Panc1 (cell line): ENCODE measurements around the gene PRC1. TPM values are rescaled to one million over a fixed set of nuclear protein-coding genes. Genes with fewer than 3 reads are reported as not detected.

ENCODE experiments used
- ATAC-seq: fragments of 200-7000 bp; cut with Tn5 transposase; 2 replicates; pipeline ENCODE4 v1.9.1; 2020; ENCODE audit warnings: mild to moderate bottlenecking, moderate library complexity
- BruUV-seq: library from RNA; stranded (reverse); fragments of 400-500 nt; replicated peaks from 2 replicates; lab custom pipeline; 2021; lab: Mats Ljungman, UMichigan
- CTCF ChIA-PET: fragments of 300-600 bp; sonication (Branson Sonifier 250); formaldehyde crosslinking; loops from one replicate; lab custom pipeline; 2022; ENCODE audit warnings: antibody characterized with exemption; lab: Charles Lee
- POLR2A ChIA-PET: fragments of 300-600 bp; sonication (Branson Sonifier 250); formaldehyde crosslinking; loops from one replicate; lab custom pipeline; 2022; ENCODE audit warnings: antibody characterized with exemption; lab: Charles Lee
- DNase-seq: peaks from one replicate; pipeline ENCODE4 v3.0.0-alpha.2; 2010; ENCODE audit warnings: low read depth, low spot score
- H3K27ac ChIP-seq: 2 replicates; pipeline ENCODE4 v1.5.1; 2011; ENCODE audit warnings: mild to moderate bottlenecking, low read length, inconsistent platforms
- H3K27me3 ChIP-seq: fragments of 200-500 bp; sonication (Bioruptor generic); 2 replicates; pipeline ENCODE4 v1.6.0; 2014; ENCODE audit warnings: low read length, inconsistent platforms; ENCODE audit not compliant: control insufficient read depth, insufficient read depth
- H3K36me3 ChIP-seq: fragments of 200-500 bp; sonication (Bioruptor generic); 2 replicates; pipeline ENCODE4 v1.5.1; 2014; ENCODE audit warnings: inconsistent platforms, mild to moderate bottlenecking, low read length, moderate library complexity; ENCODE audit not compliant: control insufficient read depth, insufficient read depth
- H3K4me1 ChIP-seq: 2 replicates; pipeline ENCODE4 v1.5.1; 2011; ENCODE audit warnings: inconsistent platforms, mild to moderate bottlenecking, low read length, moderate library complexity; ENCODE audit not compliant: control insufficient read depth, insufficient read depth
- H3K4me3 ChIP-seq, 2 experiments: 2 replicates each; pipeline ENCODE4 v1.5.1; 2011 to 2012; ENCODE audit warnings: low read depth in 2 of 2, low read length in 2 of 2, mild to moderate bottlenecking in 2 of 2, inconsistent platforms in 1 of 2, moderate library complexity in 1 of 2
- H3K9me3 ChIP-seq: fragments of 200-500 bp; sonication (Bioruptor generic); 2 replicates; pipeline ENCODE4 v1.5.1; 2014; ENCODE audit warnings: low read depth, mild to moderate bottlenecking, inconsistent platforms, low read length, moderate library complexity; ENCODE audit not compliant: control insufficient read depth, insufficient read depth
- POLR2AphosphoS5 ChIP-seq: IDR thresholded peaks from 2 replicates; pipeline ENCODE4 v1.6.1; 2012; ENCODE audit warnings: mild to moderate bottlenecking, low read depth, low read length, moderate library complexity
- SIN3A ChIP-seq: IDR thresholded peaks from 2 replicates; pipeline ENCODE4 v1.6.1; 2012; ENCODE audit warnings: low read depth, mild to moderate bottlenecking, low read length, moderate library complexity, borderline replicate concordance; ENCODE audit not compliant: insufficient read depth
- TCF7L2 ChIP-seq: IDR thresholded peaks from 2 replicates; pipeline ENCODE4 v1.6.1; 2011; ENCODE audit warnings: mild to moderate bottlenecking, low read depth, low read length, inconsistent platforms
- in situ Hi-C: cut with HindIII; loops from 2 replicates; pipeline ENCODE4 v1.10.0; 2016; ENCODE audit warnings: low sequenced_read_pairs, low pct_unique_long_range_greater_than_20kb
- intact Hi-C: fragments of 100-400 bp; cut with micrococcal nuclease; formaldehyde crosslinking; loops from one replicate; pipeline ENCODE4 v1.10.0; 2022; ENCODE audit not compliant: unreplicated experiment
- total RNA-seq: library from RNA; stranded (reverse); gene quantifications from one replicate; pipeline ENCODE4 v1.2.1, GENCODE V29; 2021; ENCODE audit not compliant: unreplicated experiment
- TF ChIP-seq, protein P1 (sequence below), 2 experiments: IDR thresholded peaks; 2 replicates each; pipeline ENCODE4 v1.6.1; 2011 to 2012; ENCODE audit warnings: low read depth in 2 of 2, control low read depth in 1 of 2, low read length in 1 of 2, mild to moderate bottlenecking in 1 of 2, moderate library complexity in 1 of 2; ENCODE audit not compliant: insufficient read depth in 1 of 2
- TF ChIP-seq, protein P2 (sequence below): fragments of 450-650 bp; IDR thresholded peaks from 2 replicates; pipeline ENCODE4 v1.5.1; 2017; ENCODE audit warnings: mild to moderate bottlenecking

The PRC1 gene
- total RNA-seq, 1 experiment from 2014 or later = 228 TPM

DNA sequence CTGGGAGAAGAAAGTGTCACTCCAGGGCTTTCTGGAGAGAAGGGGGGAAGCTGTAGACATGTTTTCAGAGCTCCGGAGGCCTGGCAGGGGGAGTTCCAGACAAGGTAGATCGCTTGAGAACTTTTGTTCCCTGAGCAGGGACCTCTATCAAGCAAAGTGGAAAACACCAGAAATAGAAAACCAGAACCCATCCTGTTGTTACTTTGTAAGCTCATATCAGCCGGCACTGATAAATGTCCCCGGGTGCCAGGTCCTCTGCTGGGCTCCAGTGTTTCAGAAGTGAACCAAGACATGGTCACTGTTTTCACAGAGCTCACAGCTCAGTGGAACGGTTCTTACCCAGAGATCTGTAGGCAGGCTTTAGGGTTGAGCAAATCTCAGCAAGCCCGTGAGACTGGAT, 75.5 kb downstream of the PRC1 start:
- no peak overlapping the region for H3K4me3 ChIP-seq
- ATAC-seq (no peak), DNase-seq (no peak)
- H3K9me3 ChIP-seq = no peaks in the 10 kb centered on the region
- TF ChIP-seq, protein P1, sequence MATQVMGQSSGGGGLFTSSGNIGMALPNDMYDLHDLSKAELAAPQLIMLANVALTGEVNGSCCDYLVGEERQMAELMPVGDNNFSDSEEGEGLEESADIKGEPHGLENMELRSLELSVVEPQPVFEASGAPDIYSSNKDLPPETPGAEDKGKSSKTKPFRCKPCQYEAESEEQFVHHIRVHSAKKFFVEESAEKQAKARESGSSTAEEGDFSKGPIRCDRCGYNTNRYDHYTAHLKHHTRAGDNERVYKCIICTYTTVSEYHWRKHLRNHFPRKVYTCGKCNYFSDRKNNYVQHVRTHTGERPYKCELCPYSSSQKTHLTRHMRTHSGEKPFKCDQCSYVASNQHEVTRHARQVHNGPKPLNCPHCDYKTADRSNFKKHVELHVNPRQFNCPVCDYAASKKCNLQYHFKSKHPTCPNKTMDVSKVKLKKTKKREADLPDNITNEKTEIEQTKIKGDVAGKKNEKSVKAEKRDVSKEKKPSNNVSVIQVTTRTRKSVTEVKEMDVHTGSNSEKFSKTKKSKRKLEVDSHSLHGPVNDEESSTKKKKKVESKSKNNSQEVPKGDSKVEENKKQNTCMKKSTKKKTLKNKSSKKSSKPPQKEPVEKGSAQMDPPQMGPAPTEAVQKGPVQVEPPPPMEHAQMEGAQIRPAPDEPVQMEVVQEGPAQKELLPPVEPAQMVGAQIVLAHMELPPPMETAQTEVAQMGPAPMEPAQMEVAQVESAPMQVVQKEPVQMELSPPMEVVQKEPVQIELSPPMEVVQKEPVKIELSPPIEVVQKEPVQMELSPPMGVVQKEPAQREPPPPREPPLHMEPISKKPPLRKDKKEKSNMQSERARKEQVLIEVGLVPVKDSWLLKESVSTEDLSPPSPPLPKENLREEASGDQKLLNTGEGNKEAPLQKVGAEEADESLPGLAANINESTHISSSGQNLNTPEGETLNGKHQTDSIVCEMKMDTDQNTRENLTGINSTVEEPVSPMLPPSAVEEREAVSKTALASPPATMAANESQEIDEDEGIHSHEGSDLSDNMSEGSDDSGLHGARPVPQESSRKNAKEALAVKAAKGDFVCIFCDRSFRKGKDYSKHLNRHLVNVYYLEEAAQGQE (IDR thresholded peaks at IDR 0.05; ENCODE audit: insufficient read depth in 1 of 2, low read depth in 2 of 2, low read length in 1 of 2) = no peak
- TF ChIP-seq TCF7L2 (no peak), SIN3A (no peak), POLR2AphosphoS5 (no peak)
- TF ChIP-seq, protein P2, sequence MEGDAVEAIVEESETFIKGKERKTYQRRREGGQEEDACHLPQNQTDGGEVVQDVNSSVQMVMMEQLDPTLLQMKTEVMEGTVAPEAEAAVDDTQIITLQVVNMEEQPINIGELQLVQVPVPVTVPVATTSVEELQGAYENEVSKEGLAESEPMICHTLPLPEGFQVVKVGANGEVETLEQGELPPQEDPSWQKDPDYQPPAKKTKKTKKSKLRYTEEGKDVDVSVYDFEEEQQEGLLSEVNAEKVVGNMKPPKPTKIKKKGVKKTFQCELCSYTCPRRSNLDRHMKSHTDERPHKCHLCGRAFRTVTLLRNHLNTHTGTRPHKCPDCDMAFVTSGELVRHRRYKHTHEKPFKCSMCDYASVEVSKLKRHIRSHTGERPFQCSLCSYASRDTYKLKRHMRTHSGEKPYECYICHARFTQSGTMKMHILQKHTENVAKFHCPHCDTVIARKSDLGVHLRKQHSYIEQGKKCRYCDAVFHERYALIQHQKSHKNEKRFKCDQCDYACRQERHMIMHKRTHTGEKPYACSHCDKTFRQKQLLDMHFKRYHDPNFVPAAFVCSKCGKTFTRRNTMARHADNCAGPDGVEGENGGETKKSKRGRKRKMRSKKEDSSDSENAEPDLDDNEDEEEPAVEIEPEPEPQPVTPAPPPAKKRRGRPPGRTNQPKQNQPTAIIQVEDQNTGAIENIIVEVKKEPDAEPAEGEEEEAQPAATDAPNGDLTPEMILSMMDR = no peak
- in situ Hi-C loops (no loop called here), intact Hi-C loops (no loop called here)
- H3K27ac ChIP-seq = no peak overlapping the region
- BruUV-seq = no TSS peak
- H3K4me1 ChIP-seq = no peaks in the 10 kb centered on the region
- ChIA-PET CTCF (interaction anchor here (1.0 kb wide), 1 partner anchor 13 kb away, joined by 3 read pairs; no protein-coding TSS in a partner anchor), POLR2A (interaction anchor here (0.6 kb wide), 1 partner anchor 11 kb away, joined by 3 read pairs; no protein-coding TSS in a partner anchor)
- no peaks in the 10 kb centered on the region for H3K27me3 ChIP-seq
- H3K36me3 ChIP-seq = peaks cover 2% of the 10 kb centered on the region

DNA sequence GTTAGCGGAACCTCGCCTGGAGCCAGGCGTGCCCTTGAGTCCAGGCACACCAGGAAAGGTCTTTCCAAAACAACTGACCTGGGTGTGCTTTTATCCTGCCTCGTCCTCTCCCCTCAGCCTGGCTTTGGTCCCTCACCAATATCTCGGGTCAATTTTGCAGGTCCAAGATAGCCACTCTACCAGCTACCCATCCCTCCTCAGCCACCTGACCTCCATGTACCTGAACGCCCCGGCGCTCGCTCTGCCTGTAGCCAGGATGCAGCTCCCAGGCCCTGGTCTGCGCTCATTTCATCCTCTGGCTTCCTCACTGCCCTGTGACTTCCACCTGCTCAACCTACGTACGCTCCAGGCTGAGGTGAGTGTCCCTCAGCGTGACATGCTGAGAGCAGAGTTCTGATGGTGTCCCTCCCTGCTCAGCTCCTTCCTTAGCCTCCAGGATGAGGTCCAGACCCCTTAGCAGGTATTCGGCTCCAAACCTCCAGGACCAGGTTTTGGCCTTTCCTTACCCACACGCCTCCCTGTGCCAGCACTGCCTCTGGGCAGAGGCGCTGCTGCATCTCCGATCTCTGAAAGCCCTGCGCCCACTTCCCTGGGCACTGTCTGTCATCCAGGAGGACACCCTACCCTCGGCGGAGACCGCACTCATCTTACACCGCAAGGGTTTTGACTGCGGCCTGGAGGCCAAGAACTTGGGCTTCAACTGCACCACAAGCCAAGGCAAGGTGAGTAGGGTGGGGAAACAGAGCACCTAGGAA, 76.1 kb downstream of the PRC1 start:
- intact Hi-C loops (no loop called here), in situ Hi-C loops (no loop called here)
- Histone ChIP-seq H3K4me1 (no peaks in the 10 kb centered on the region), H3K4me3 (no peak overlapping the region), H3K36me3 (peaks cover 2% of the 10 kb centered on the region), H3K9me3 (no peaks in the 10 kb centered on the region), H3K27ac (no peak overlapping the region), H3K27me3 (no peaks in the 10 kb centered on the region)
- no TSS peak for BruUV-seq
- ChIA-PET POLR2A (interaction anchor here (0.6 kb wide), 1 partner anchor 11 kb away, joined by 3 read pairs; no protein-coding TSS in a partner anchor), CTCF (interaction anchor here (1.0 kb wide), 1 partner anchor 13 kb away, joined by 3 read pairs; no protein-coding TSS in a partner anchor)
- no peak for DNase-seq
- ATAC-seq = no peak
- TF ChIP-seq, protein P1 (IDR thresholded peaks at IDR 0.05; ENCODE audit: insufficient read depth in 1 of 2, low read depth in 2 of 2, low read length in 1 of 2) = no peak
- TF ChIP-seq, protein P2 = no peak
- TF ChIP-seq POLR2AphosphoS5 = no peak
- TF ChIP-seq TCF7L2 = no peak
